NT2/D1 (cell line): Measurements from ENCODE around the gene POMT2.

Experiments
- SUZ12 ChIP-seq: IDR thresholded peaks from 2 replicates; pipeline ENCODE4 v1.6.1; 2011; ENCODE audit not compliant: insufficient read length, insufficient read depth; ENCODE audit errors: extremely low read depth
- ZNF274 ChIP-seq: IDR thresholded peaks from 2 replicates; pipeline ENCODE4 v1.6.1; 2011; ENCODE audit warnings: mild to moderate bottlenecking, low read depth, low read length

- TF ChIP-seq SUZ12 (no peak), ZNF274 (no peak)
Observed at GRCh38 chr14:77238356-77238755, 82.3 kb downstream of the POMT2 start.
